Measurements from ENCODE around the gene MINPP1. TPM values are rescaled to one million over a fixed set of nuclear protein-coding genes. Genes with fewer than 3 reads are reported as not detected.

MINPP1 gene
- polyA plus RNA-seq, 1 donor: 14.8 TPM

DNA sequence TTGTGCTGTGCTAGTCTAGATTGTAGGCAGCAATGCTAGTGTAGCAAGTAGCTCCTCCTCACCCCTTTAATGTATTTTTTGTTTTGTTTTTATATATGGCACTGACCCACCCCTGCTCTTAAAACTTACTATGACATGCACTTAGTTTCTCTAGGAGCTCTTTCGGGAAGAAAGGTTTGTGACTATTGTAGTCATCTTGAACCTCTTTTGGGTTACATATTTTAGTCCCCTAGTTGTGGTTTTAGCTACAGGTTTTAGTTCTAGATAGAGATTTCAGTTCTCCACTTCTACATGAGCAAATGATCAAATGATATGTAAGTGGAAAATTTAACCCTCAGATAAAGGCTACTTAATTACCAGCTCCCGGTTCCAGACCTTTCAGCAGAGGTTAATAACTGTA is 14.9 kb downstream of the MINPP1 start:
- no peak for DNase-seq (ENCODE audit: low read depth)

DNA sequence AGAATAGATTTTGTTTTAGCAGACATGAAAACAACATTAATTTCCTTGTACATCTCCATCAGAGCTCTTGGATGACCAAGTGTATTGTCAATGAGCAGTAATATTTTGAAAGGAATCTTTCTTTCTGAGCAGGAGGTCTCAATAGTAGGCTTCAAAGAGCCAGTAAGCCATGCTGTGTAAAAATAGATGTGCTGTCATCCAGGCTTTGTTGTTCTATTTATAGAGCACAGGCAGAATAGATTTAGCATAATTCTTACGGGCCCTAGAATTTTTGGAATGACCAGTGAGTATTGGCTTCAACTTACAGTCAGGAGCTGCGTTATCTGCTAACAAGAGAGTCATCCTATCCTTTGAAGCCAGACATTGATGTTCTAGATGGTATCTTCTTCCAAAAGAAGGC is 19.0 kb downstream of the MINPP1 start:
- DNase-seq (ENCODE audit: low read depth): no peak

DNA sequence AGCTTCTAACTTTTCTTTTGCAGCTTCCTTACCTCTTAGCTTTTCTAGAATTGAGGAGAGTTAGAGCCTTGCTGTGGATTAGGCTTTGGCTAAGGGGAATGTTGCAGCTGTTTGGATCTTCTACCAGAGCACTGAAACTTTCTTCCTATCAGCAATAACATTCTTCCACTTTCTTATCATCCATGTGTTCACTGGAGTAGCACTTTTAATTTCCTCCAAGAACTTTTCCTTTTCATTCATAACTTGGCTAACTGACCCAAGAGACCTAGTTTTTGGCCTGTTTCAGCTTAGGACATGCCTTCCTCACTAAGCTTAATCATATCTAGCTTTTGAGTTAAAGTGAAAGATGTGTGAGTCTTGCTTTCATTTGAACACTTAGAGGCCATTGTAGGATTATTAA is 19.6 kb downstream of the MINPP1 start:
- DNase-seq (ENCODE audit: low read depth): no peak

- DNase-seq (ENCODE audit: low read depth): no peak
These were observed 27.4 kb downstream of the MINPP1 start for GRCh38 chr10:87531908-87532622.

DNA sequence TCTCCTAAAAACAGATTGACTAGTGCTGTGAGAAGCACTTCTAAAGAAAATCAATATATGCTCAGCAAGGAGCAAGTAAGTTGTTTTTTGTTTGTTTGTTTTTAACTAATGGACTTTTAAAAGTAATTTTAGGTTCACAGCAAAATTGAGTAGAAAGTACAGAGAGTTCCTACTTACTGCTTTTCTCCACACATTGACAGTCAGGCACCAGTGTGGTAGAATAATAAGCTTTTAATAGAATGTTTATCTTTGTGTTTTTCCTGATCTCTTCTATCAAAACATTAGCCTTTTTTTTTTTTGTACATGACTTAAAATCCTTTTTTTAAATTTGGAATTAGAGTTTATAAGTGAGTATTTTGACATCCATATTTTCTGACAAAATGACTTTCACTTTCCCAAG is 28.0 kb downstream of the MINPP1 start:
- DNase-seq (ENCODE audit: low read depth): no peak

DNA sequence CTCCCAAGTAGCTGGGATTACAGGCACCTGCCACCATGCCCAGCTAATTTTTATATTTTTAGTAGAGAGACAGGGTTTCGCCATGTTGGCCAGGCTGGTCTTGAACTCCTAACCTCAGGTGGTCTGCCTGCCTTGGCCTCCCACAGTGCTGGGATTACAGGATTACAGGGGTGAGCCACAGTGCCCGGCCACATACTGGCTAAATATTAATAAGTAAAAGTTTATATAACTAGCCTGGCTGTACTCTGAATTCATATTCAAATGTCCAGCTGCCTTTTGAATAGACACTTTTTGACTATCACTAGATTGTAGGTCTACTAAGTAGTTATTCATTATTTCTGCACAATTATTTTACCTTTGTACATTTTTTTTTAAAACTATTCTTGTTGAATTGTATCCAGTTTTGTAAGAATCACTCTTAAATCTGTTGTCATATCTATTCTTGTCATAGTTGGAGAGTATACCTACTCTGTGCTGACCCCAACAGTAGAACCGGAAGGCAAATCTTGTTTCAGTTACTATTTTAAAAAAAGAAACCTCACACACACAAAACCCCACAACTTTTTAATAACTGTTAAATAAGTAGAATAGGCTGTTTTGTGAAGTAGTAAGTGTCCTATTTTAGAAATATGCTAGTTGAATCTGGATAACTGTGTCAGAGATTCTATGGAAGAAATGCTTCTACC is 29.6 kb downstream of the MINPP1 start:
- DNase-seq (ENCODE audit: low read depth): no peak

DNA sequence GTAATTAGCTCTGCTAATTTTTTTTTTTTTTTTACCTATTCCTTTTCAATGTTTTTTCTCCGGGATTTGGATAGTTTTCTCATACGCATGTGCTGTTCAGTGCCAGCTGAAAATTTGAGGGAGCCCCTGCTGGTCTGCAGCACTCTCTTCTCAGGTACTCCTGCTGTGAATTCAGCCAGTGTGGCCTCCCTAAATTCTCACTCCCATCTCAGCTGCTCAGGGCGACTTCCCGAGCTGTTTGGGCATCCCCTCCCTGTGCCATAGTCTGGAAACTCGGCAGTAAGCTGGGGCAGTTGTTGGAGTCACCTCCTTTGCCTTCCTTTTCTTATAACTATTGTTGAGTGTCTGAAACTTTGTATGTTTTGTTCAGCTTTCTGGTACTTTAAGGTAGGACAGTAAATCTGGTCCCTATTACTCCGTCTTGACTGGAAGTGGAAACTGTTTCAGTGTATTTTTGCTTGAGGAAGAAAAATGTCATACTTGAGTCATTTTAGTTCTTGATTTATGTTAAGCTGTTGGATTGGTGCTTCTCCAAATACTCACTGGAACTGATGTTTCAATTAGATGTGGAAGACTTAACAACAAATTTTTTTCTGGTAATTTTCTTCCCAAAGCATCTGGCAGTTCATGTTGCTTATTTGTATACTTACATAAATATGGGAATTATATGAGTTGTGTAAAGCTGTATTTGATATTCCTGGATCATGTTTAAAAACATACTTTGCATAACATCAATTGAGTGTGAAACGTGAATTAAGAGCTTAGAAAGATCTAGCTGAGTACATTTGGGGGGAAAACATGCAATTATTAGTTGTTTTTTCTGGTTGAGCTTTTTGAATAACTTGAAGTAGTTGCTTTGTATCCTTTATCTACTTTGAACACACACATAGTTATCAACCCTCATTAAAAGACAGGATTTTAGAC is 33.7 kb downstream of the MINPP1 start:
- no peak for DNase-seq (ENCODE audit: low read depth)

GRCh38 chr10:87541114-87541513 is 36.4 kb downstream of the MINPP1 start:
- DNase-seq (ENCODE audit: low read depth): no peak

DNA sequence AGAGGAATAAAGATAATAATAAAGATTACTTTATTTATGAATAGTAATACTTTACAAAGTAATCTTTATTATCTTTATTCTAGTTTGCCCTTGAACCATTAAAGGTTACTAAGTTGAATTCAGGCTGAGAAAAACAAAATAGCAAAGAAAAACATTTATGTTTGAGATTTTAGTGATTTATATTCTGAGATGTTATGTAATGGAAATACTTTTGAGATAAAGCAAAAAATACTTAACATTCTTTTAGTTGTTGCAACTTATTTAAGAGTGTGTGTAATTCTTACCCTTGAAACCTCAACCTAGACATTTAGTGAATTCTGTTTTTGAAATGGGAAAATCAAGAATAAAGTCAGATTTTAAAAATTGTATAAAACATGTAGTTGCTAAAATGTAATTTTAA is 40.0 kb downstream of the MINPP1 start:
- no peak for DNase-seq (ENCODE audit: low read depth)

GRCh38 chr10:87545783-87546182 is 41.1 kb downstream of the MINPP1 start:
- DNase-seq (ENCODE audit: low read depth): no peak

- no peak for DNase-seq (ENCODE audit: low read depth)
These were observed 41.5 kb downstream of the MINPP1 start for GRCh38 chr10:87546210-87546609.

DNA sequence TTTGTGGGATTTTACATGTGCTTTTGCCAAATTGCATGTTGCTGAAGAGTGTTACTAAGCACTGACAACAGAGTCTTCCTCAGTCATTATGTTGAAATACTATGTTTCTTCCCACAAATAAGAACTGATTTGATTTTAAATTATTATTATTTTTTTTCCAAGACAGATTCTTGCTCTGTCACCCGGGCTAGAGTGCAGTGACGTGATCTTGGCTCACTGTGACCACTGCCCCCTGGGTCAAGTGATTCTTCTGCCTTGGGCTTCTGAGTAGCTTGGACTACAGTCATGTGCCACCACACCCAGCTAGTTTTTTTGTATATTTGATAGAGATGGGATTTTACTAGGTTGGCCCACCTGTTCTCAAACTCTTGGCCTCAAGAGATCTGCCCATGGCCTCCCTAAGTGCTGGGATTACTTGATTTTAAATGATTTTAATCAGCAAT is 42.3 kb downstream of the MINPP1 start:
- DNase-seq (ENCODE audit: low read depth): no peak

DNA sequence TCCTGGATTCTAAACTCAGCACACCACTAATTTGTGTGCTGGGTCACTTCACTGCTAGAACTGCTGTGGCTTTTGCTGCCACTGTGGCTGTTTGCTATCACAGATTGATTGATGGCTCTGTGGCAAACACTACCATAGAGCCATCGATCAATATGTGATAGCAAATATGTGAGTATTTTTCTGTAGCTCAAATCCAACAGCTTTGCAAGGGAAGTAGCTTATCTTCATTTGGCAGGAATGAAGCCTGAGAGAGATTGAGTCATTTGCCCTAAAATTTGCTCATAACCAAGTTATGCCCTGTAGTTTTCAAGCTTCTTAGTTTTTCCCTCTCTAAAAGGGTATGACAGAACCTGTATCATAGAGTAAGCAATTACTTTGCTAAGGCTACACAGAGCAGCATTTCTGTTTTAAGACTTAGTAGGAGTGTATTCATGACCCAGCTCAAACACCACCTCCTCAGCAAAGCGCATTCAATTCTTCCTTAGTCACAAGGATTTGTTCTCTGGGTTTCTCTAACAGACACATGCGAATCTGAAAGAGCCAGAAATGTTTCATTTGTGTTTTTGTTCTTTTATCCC is 43.1 kb downstream of the MINPP1 start:
- DNase-seq (ENCODE audit: low read depth): no peak

- no peak for DNase-seq (ENCODE audit: low read depth)
These were observed 46.0 kb downstream of the MINPP1 start for GRCh38 chr10:87550741-87551140.

- no peak for DNase-seq (ENCODE audit: low read depth)
These were observed 46.6 kb downstream of the MINPP1 start for GRCh38 chr10:87551326-87551725.

DNA sequence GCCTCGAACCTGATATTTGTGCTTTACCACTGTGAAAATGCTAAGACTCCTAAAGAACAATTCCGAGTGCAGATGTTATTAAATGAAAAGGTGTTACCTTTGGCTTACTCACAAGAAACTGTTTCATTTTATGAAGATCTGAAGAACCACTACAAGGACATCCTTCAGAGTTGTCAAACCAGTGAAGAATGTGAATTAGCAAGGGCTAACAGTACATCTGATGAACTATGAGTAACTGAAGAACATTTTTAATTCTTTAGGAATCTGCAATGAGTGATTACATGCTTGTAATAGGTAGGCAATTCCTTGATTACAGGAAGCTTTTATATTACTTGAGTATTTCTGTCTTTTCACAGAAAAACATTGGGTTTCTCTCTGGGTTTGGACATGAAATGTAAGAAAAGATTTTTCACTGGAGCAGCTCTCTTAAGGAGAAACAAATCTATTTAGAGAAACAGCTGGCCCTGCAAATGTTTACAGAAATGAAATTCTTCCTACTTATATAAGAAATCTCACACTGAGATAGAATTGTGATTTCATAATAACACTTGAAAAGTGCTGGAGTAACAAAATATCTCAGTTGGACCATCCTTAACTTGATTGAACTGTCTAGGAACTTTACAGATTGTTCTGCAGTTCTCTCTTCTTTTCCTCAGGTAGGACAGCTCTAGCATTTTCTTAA is 47.7 kb downstream of the MINPP1 start:
- no peak for DNase-seq (ENCODE audit: low read depth)

DNA sequence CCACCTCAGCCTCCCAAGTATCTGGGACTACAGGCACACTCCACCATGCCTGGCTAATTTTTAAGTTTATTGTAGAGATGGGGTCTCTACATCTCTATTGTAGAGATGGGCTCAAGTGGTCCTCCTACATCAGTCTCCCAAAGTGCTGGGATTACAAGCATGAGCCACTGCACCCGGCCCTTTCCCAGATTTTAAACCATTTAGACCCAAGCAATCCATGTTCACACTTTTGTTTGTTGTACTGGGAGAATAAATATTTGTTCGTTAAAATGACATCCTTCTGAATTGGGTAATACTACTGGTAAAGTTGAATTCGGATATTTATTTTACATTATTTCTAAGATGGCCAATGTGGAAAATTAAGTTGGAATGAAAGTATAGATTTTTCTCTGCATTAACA is 52.7 kb downstream of the MINPP1 start:
- no peak for DNase-seq (ENCODE audit: low read depth)

DNA sequence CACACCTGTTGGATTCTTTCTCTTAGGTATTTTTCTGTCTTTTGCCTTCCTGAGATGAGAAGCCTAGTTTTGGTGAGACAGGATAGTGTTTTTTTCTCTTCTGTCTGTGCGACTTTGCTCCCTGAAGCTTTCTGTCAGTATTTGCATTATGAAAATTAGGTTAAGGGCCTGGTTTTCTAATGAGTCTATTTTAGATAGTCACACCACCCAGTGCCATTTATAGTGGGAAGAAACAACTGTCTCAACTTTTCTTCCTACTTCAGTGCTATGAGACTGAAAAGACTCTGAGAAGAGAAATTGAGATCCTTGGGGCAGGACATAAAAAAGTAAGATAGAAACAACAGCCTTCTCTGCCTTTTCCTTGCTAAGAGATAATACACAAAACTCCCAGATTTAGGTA is 53.6 kb downstream of the MINPP1 start:
- DNase-seq (ENCODE audit: low read depth): no peak

DNA sequence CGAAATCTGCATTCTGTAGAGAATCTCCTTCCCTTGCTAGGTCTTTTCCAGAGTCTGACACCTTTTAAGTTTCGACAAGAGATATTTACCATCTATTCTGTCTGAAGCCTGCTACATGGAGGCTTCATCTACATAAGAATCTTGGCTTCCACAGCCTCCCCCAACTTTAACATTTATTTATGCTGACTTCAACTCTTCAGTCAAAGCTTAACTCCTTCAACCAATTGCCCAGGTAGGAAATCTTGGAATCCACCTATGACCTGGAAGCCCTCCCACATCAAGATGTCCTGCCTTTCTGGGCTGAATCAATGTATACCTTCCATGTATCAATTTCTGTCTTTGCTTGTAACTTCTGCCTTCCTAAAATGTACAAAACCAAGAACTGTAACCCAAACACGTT is 54.7 kb downstream of the MINPP1 start:
- DNase-seq (ENCODE audit: low read depth): no peak

- no peak for DNase-seq (ENCODE audit: low read depth)
These were observed 55.9 kb downstream of the MINPP1 start for GRCh38 chr10:87560495-87561129.

- DNase-seq (ENCODE audit: low read depth): no peak
These were observed 58.1 kb downstream of the MINPP1 start for GRCh38 chr10:87562750-87563149.
